ENCODE results near the gene PDE9A.

The PDE9A gene

GRCh38 chr21:42658320-42659105 is 5.1 kb downstream of the PDE9A start:
- no peak for DNase-seq

DNA sequence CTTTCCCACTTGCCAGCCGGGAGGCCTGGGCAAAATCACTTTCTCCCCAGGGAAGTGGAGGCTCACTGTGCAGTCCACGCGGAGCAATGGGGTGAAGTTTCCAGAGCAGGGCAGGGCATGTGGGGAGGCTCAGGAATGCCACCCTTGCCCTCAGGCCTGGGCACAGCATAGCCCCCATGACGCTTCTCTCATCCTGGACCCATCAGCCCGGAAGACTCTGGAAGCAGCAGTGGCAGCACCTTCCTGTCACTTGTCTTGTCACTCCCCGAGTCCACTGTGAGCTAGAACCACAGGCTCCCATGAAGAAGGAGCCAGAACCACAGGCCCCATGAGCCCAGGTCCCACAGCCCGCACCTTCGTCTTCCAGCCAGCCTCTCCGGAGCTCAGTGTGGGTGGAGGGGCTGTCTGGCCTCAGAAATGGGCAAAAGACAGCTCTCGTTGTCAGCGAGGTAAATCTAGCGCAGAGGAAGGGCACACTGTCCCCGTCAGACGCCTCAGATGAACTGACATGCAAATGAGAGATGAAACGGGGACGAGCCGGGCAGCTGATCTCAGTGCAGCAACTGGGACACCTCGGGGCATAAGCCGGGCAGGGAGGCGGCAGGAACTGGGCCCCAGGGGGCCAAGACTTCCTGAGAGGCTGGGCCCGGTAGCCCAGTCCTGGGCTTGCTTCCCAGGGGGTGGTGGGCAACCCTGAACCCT is 6.1 kb downstream of the PDE9A start:
- DNase-seq: no peak

GRCh38 chr21:42660118-42660470 is 6.7 kb downstream of the PDE9A start:
- no peak for DNase-seq

DNA sequence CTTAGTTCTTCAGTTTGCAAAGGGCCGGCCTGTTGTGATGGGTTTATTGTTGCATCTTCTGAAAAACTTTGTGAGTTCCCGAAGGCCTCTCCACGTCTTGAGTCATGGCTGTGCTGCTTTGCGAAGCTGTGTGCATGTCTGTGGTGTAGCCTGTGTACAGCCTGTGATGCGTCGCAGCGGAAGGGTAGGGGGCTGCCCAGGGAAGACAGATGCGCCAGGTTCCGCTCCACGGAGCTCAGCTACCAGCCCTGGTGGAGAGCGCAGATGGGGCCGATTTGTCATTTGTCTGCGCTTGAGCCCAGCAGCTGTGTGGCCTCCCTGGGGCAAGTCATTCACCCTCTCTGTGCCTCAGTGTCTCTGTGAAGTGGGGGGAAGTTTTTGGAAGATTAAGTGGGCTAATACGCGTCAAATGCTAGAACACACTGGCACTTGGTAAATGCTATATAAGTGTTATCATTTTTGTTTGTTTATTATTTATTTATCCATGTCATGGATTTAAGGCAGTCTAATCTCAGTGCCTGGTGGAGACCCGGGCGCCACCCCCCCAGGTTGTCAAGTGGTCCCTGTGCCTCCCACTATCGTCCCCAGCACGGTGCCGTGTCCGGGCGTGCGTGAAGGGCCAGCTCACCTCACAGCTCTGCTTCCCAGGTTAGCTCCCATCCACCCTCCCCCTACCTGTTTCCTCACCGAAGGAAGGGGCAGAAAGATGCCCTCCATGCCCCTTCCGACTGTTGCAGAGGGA is 8.4 kb downstream of the PDE9A start:
- DNase-seq: no peak

- no peak for DNase-seq
Observed at GRCh38 chr21:42662430-42663199, 9.2 kb downstream of the PDE9A start.

GRCh38 chr21:42663200-42663750 is 9.9 kb downstream of the PDE9A start:
- DNase-seq: no peak

- DNase-seq: no peak
Observed at GRCh38 chr21:42663860-42664535, 10.6 kb downstream of the PDE9A start.

- no peak for DNase-seq
Observed at GRCh38 chr21:42664614-42665013, 11.2 kb downstream of the PDE9A start.

DNA sequence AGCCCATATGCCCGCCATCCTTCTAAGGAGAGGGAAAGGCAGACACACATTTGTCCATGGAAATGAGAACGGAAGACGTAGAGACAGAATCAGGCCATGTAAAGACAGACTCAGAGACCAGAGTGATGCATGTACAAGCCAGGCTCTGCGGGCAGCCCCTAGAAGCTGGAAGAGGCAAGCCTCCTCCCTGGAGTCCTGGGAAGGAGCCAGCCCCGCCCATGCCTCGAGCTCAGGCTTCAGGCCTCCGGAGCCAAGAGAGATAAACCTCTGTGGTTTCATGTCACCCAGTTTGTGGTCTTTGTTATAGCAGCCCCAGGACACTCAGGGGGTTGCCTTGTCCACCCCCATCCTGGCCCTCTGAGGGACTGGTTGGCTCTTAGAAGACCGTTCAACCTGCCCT is 11.6 kb downstream of the PDE9A start:
- DNase-seq: no peak

- no peak for DNase-seq
Observed at GRCh38 chr21:42665484-42665883, 12.1 kb downstream of the PDE9A start.

DNA sequence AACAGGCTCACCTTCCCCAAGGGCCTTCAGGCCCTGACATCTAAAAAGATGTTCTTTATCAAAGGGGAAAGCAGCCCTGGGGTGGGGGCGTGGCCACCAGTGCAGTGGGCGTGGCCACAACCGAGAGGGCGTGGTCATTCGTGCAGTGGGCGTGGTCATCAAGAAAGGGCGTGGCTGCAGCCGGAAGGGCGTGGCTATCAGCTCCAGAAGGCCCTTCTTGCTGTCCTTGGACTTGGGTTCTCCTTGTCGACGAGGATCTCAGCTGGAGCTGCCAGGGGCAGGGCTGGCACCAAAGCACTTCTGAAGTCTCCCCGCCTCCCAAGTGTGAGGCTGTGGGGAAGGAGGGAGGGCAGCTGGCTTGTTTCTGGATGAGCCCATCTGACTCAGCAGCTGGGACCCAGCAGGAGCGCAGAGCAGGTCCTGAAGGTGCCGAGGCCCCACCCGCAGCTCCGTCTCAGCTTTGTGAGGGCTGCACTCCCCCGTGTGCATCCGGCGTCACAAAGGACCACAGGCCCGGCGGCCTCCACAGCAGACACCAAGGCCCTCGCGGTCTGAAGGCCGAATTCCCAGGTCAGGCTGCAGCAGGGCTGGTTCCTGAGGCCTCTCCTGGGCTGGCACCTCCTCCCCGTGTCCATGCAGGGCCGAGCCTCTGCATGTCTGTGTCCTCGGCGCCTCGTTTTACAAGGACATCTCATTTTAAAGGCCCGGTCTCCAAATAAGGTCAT is 12.8 kb downstream of the PDE9A start:
- peak in 1 of 2 donors; percentile 21 for DNase-seq

- no peak for DNase-seq
Observed at GRCh38 chr21:42666925-42667324, 13.5 kb downstream of the PDE9A start.

- no peak for DNase-seq
Observed at GRCh38 chr21:42668298-42668992, 15.0 kb downstream of the PDE9A start.

DNA sequence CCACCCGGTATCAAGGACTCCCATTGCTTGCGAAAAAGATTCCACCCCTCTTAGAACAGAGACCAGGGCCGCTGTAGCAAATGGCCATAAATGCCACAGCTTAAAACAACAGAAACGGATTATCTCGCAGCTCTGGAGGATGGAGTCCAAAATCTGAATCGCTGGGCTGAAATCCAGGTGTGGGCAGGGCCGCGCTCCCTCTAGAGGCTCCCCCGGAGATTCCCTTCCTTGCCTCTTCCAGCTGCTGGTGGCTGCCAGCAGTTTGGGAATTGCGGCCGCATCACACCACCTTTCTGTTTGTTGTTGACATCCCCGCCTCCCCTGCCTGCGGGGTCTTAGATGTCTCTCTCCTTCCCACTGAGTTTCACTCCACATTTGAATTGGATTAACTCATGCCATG is 15.6 kb downstream of the PDE9A start:
- DNase-seq: no peak

- no peak for DNase-seq
Observed at GRCh38 chr21:42670058-42670880, 16.8 kb downstream of the PDE9A start.

DNA sequence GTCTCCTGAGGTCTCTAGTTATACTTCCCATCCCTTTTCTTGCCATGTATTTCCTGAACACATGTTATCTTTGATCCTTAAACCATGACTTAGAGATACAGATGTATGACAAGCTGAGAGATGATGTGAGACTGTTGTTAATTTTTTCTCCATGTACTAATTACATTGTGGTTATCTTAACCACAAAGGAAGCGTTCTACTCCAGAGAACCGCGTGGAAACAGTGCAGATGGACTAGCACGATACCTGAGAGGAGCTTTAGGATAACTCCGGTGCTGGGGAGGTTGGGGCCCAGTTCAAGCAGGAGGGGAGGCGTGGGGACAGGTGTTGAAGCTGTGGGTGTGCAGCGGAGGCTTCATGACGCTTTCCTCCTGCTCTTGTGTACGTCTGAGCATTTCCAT is 17.5 kb downstream of the PDE9A start:
- no peak for DNase-seq

DNA sequence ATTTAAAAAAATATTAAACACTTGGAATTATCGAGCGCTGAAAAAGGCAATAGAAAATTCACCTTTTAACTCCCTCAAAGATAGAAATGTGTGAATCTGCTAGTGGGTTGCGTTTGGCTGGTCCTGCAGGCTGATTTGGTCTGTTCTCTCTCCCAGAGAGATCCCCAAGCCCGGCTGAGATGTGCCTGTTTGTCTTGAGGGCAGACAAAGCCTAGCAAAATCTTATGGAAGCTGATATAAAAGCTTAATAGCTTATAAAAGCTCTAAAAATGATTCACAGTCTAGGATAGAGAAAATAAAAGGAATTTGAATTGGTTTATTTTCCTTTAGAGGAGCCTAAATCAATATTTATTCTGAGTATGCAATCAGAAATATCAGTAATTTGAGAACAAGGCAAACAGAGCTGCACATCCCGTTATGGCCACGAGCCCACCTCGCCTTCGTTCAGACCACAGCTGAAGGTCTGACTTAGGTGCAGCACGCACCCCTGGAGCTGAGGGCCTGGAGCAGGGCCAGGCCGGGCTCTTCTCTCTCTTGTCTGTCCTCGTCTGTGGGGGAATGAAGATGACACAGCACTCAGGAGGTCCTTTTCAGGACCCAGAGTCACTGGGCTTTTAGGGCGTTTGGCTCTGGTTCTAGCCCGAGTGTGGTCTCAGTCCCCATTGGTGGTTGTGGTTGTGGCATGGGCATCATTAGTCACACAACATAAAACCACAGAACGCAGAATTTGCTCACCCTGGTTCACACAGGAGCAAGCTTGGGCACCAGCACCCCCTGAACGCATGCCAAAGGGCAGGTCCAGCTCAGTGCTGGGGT is 18.6 kb downstream of the PDE9A start:
- DNase-seq: no peak

DNA sequence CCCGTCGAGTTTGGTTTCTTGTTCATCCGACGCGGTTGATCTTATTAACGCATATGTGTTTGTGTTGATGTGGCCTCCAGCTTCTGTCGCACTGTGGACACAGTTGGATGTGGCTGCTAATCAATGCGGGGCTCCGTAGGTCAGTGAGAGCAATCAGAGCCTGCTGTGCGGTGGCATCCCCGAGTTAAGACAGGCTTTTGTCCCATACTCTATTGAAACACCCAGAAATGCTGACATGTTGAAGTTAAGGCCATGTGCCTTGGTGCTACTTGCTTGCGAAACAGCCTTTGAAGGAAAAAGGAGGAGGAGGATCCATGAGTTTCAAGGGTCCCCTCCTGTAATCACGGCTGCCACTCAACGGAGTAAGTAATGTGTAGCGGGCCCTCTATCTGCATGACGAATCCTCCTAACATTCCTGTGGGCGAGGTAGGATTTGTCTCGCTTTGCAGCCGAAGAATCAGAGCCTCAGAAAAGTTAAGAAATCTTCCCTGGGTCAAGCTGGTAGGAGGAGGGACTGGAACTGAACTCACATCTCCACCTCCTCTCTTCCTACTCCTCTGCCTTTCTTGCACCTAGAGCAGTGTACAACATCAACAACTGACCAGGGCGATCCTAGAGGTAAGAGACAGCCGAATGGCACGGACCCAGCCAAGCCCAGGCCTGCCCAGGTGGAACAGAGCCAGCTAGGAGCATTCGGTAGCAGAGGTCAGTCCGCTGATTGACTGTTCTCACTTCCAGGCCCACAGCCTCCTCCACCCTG is 19.5 kb downstream of the PDE9A start:
- DNase-seq: no peak
